ENCODE results near the gene KIF18B. TPM values are rescaled to one million over a fixed set of nuclear protein-coding genes. Genes with fewer than 3 reads are reported as not detected.
A peak's percentile ranks its signal among the peaks of the same experiment; 100 is the strongest.

The KIF18B gene
- total RNA-seq, 1 donor from 2014 or later, result 20.2 TPM

- TF ChIP-seq, protein P1, sequence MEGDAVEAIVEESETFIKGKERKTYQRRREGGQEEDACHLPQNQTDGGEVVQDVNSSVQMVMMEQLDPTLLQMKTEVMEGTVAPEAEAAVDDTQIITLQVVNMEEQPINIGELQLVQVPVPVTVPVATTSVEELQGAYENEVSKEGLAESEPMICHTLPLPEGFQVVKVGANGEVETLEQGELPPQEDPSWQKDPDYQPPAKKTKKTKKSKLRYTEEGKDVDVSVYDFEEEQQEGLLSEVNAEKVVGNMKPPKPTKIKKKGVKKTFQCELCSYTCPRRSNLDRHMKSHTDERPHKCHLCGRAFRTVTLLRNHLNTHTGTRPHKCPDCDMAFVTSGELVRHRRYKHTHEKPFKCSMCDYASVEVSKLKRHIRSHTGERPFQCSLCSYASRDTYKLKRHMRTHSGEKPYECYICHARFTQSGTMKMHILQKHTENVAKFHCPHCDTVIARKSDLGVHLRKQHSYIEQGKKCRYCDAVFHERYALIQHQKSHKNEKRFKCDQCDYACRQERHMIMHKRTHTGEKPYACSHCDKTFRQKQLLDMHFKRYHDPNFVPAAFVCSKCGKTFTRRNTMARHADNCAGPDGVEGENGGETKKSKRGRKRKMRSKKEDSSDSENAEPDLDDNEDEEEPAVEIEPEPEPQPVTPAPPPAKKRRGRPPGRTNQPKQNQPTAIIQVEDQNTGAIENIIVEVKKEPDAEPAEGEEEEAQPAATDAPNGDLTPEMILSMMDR (IDR thresholded peaks at IDR 0.05; ENCODE audit: unreplicated experiment), result no peak
- H3K4me3 Mint-ChIP-seq, result no peak overlapping the region
- H3K27me3 Mint-ChIP-seq (ENCODE audit: low read depth), result peaks cover 90% of the 10 kb centered on the region
- H3K27ac Mint-ChIP-seq, result no peak overlapping the region
- peaks cover 21% of the 10 kb centered on the region for H3K4me1 Mint-ChIP-seq
- no peaks in the 10 kb centered on the region for H3K9me3 Mint-ChIP-seq
- no peak for DNase-seq (ENCODE audit: low spot score in 2 of 2, unreplicated experiment in 2 of 2)
- H3K36me3 Mint-ChIP-seq, result no peaks in the 10 kb centered on the region
Observed at GRCh38 chr17:44967907-44968224, 20.3 kb upstream of the KIF18B start.

DNA sequence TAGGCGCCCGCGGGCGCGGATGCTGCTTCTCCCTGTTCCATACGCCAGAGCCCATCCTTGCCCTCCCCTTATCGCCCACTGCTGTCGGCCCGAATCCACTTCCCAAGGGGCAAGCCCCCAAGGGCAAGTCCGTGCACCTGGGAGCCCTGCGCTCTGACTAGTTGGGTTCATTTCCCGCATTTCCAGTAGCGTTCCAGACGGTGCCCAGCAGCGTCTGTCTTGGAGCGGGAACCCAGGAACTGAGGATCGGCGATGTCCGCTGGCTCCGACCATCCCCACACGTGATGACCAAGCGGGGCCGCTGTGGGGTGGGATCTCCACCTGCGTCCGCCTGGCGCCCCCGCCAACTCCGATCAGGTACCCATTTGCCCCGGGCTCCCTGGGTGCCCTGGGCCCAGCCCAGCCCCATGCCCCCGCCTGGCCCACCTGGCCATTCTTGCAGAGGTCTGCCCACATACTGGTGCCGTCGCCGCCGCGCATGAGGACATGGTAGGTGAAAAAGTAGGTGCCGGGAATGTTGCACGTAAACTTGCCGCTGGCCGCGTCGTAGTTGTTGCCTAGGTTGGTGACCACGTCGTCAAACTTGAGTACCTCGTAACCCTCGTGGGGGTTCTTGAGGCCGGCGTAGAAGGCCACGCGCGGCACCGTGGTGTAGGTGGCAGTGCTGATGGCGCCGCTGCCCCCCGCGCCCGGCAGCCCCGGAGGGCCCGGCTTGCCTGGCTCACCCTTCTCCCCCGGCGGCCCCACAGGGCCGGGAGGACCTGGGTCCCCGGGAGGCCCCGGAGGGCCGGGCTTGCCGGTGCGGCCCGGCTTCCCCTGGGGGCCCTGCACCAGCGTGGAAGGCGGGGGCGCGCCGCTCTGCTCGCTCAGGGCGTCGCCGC, 19.7 kb upstream of the KIF18B start:
- Mint-ChIP-seq H3K36me3 (no peaks in the 10 kb centered on the region), H3K27me3 (ENCODE audit: low read depth) (peaks cover 87% of the 10 kb centered on the region), H3K4me1 (peaks cover 21% of the 10 kb centered on the region), H3K4me3 (peak overlapping the region; percentile 20), H3K27ac (no peak overlapping the region), H3K9me3 (no peaks in the 10 kb centered on the region)
- TF ChIP-seq, protein P1 (IDR thresholded peaks at IDR 0.05; ENCODE audit: unreplicated experiment), result no peak
- DNase-seq (ENCODE audit: low spot score in 2 of 2, unreplicated experiment in 2 of 2), result no peak

GRCh38 chr17:44966348-44967025, 18.9 kb upstream of the KIF18B start:
- Mint-ChIP-seq H3K9me3 (no peaks in the 10 kb centered on the region), H3K4me3 (no peak overlapping the region)
- no peak for DNase-seq (ENCODE audit: low spot score in 2 of 2, unreplicated experiment in 2 of 2)

DNA sequence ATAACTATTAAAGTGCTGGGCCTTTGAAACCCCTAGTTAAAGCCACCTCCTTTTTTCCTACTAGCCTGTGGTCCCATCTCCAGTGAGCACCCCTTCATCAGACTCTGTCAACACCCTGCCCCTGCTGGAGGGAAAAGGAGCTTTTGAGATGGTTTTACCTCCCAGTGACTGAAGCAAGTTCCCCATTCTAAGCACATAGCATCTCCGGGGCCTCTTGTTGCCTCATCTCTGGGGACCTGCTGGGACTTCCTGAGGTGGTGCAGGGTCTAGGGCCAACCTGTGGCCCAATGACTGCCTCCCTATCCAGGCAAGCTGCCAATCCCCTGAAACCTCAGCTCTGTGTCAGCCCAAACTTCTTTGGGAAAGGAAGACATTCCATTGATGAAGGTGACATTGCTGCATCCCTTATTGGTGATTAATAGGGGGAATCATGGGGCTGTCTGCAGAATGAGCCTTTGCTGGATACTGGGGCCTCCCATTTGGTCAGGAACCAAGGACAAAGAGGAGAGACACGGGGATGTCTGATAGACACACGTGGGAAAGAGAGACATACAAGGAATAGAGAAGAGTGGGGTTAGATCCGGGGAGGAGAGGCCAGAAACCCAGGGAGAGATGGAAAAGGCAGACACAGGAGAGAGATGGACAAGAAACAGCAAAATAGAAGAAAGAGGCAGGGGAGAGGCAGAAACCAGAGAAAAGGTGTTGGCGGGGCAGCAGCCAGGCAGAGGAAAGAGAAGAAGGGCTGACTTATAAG, 18.1 kb upstream of the KIF18B start:
- TF ChIP-seq, protein P1 (IDR thresholded peaks at IDR 0.05; ENCODE audit: unreplicated experiment), result no peak
- no peak for DNase-seq (ENCODE audit: low spot score in 2 of 2, unreplicated experiment in 2 of 2)
- Mint-ChIP-seq H3K27ac (no peak overlapping the region), H3K9me3 (no peaks in the 10 kb centered on the region), H3K36me3 (no peaks in the 10 kb centered on the region), H3K27me3 (ENCODE audit: low read depth) (peaks cover 70% of the 10 kb centered on the region), H3K4me1 (peaks cover 22% of the 10 kb centered on the region), H3K4me3 (no peak overlapping the region)

More at GRCh38 chr17:44966348-44967025, 18.9 kb upstream of the KIF18B start:
- Mint-ChIP-seq H3K27ac (no peak overlapping the region), H3K27me3 (ENCODE audit: low read depth) (peaks cover 79% of the 10 kb centered on the region), H3K36me3 (no peaks in the 10 kb centered on the region), H3K4me1 (peaks cover 21% of the 10 kb centered on the region)
- TF ChIP-seq, protein P1 (IDR thresholded peaks at IDR 0.05; ENCODE audit: unreplicated experiment), result no peak

GRCh38 chr17:44961921-44962350, 14.4 kb upstream of the KIF18B start:
- H3K9me3 Mint-ChIP-seq, result no peaks in the 10 kb centered on the region
- H3K27ac Mint-ChIP-seq, result no peak overlapping the region
- no peaks in the 10 kb centered on the region for H3K36me3 Mint-ChIP-seq
- TF ChIP-seq, protein P1 (IDR thresholded peaks at IDR 0.05; ENCODE audit: unreplicated experiment), result no peak
- H3K27me3 Mint-ChIP-seq (ENCODE audit: low read depth), result peaks cover 41% of the 10 kb centered on the region
- H3K4me3 Mint-ChIP-seq, result no peak overlapping the region
- peaks cover 7% of the 10 kb centered on the region for H3K4me1 Mint-ChIP-seq
- DNase-seq (ENCODE audit: low spot score in 2 of 2, unreplicated experiment in 2 of 2), result no peak
